ENCODE results near the gene CHD9. TPM values are rescaled to one million over a fixed set of nuclear protein-coding genes. Genes with fewer than 3 reads are reported as not detected.

CHD9 gene
- total RNA-seq, 1 experiment from 2014 or later = 111 TPM

DNA sequence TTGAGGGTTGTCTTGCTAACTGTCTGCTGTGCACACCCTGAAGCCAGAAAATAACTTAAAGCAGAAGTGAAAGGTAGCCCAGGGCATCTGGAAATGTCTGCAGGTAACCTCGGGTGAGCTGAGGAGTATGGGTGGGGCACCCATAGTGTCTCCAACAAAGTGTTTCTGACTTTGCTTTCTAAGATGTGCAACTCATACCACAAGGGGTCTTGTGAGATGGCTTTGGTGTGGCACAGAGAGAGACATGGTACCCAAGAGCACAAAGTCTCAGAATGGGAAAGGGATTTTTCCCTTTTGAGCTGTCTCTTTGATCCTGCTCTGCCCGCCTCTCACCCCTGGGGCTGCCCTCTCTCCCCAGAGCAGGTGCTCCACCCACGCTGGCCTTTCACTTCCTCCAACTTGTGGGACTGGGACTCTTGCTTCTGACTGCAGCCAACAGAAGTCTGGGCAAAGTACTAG lies 6.9 kb downstream of the CHD9 start:
- Histone ChIP-seq H3K4me2 (ENCODE audit: low read depth, low read length, poor library complexity, severe bottlenecking) (peak overlapping the region; percentile 81), H3K79me2 (ENCODE audit: low read length) (peaks cover 96% of the 10 kb centered on the region), H3K4me3 (ENCODE audit: low read length) (peak overlapping the region; percentile 59), H2AFZ (ENCODE audit: low read length) (no peak overlapping the region; the same call in 1 of the 2 replicates), H4K20me1 (ENCODE audit: insufficient read depth, low read depth, low read length) (no peaks in the 10 kb centered on the region), H3K36me3 (ENCODE audit: insufficient read depth, low read length) (no peaks in the 10 kb centered on the region), H3K4me1 (ENCODE audit: low read length) (peaks cover 52% of the 10 kb centered on the region), H3K27me3 (ENCODE audit: low read length) (no peaks in the 10 kb centered on the region), H3K27ac (ENCODE audit: low read length) (peak overlapping the region; percentile 89), H3K9ac (ENCODE audit: low read length) (peak overlapping the region; percentile 58), H3K9me3 (ENCODE audit: low read length) (no peaks in the 10 kb centered on the region), H3K9me2 (replicated peaks; ENCODE audit: insufficient read depth, low read length) (no peaks in the 10 kb centered on the region)
- DNase-seq = peak; percentile 82

- Histone ChIP-seq H3K4me1 (ENCODE audit: low read length) (peaks cover 49% of the 10 kb centered on the region), H3K9me3 (ENCODE audit: low read length) (no peaks in the 10 kb centered on the region), H3K4me2 (ENCODE audit: low read depth, low read length, poor library complexity, severe bottlenecking) (peak overlapping the region; percentile 44), H3K9me2 (replicated peaks; ENCODE audit: insufficient read depth, low read length) (no peaks in the 10 kb centered on the region), H3K27me3 (ENCODE audit: low read length) (no peaks in the 10 kb centered on the region), H3K4me3 (ENCODE audit: low read length) (no peak overlapping the region), H3K27ac (ENCODE audit: low read length) (peak overlapping the region; percentile 66), H3K9ac (ENCODE audit: low read length) (peak overlapping the region; percentile 34; the same call in 1 of the 2 replicates), H3K79me2 (ENCODE audit: low read length) (peaks cover 95% of the 10 kb centered on the region), H2AFZ (ENCODE audit: low read length) (no peak overlapping the region), H4K20me1 (ENCODE audit: insufficient read depth, low read depth, low read length) (no peaks in the 10 kb centered on the region), H3K36me3 (ENCODE audit: insufficient read depth, low read length) (0 out of 2 replicates have a peak, but pooled peaks cover 8% of the 10 kb centered on the region)
- DNase-seq = peak; percentile 40
Observed at GRCh38 chr16:53064081-53064578, 9.3 kb downstream of the CHD9 start.

GRCh38 chr16:53065461-53066061 lies 10.8 kb downstream of the CHD9 start:
- Histone ChIP-seq H2AFZ (ENCODE audit: low read length) (no peak overlapping the region), H3K9me2 (replicated peaks; ENCODE audit: insufficient read depth, low read length) (no peaks in the 10 kb centered on the region), H3K4me3 (ENCODE audit: low read length) (no peak overlapping the region), H3K4me2 (ENCODE audit: low read depth, low read length, poor library complexity, severe bottlenecking) (no peak overlapping the region), H3K9ac (ENCODE audit: low read length) (no peak overlapping the region), H3K27me3 (ENCODE audit: low read length) (no peaks in the 10 kb centered on the region), H4K20me1 (ENCODE audit: insufficient read depth, low read depth, low read length) (no peaks in the 10 kb centered on the region), H3K4me1 (ENCODE audit: low read length) (peaks cover 50% of the 10 kb centered on the region), H3K79me2 (ENCODE audit: low read length) (peaks cover 95% of the 10 kb centered on the region), H3K27ac (ENCODE audit: low read length) (peak overlapping the region; percentile 66; the same call in 1 of the 2 replicates), H3K36me3 (ENCODE audit: insufficient read depth, low read length) (0 out of 2 replicates have a peak, but pooled peaks cover 8% of the 10 kb centered on the region), H3K9me3 (ENCODE audit: low read length) (no peaks in the 10 kb centered on the region)
- no peak for DNase-seq

DNA sequence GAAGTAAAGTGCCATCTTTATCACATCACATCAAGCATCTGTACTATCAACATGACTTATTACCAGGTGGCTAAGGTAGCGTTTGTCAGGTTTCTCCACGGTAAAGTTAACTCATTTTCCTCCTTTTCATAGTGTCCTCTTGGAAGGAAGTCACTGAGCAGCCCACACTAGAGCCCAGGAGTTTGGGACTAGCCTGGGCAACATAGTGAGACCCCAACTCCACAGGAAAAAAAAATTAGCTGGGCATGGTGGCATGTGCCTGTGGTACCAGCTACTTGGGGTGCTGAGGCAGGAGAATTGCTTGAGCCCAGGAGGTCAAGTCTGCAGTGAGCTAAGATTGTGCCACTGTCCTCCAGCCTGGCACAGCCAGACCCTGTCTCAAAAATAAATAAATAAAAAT lies 12.9 kb downstream of the CHD9 start:
- H3K9me2 ChIP-seq (replicated peaks; ENCODE audit: insufficient read depth, low read length) = no peaks in the 10 kb centered on the region
- H3K4me2 ChIP-seq (ENCODE audit: low read depth, low read length, poor library complexity, severe bottlenecking) = no peak overlapping the region
- H4K20me1 ChIP-seq (ENCODE audit: insufficient read depth, low read depth, low read length) = no peaks in the 10 kb centered on the region
- peaks cover 45% of the 10 kb centered on the region for H3K4me1 ChIP-seq (ENCODE audit: low read length)
- peaks cover 95% of the 10 kb centered on the region for H3K79me2 ChIP-seq (ENCODE audit: low read length)
- H2AFZ ChIP-seq (ENCODE audit: low read length) = no peak overlapping the region
- 0 out of 2 replicates have a peak, but pooled peaks cover 8% of the 10 kb centered on the region for H3K36me3 ChIP-seq (ENCODE audit: insufficient read depth, low read length)
- DNase-seq = no peak
- H3K27ac ChIP-seq (ENCODE audit: low read length) = 0 out of 2 replicates have a peak overlapping the region, but pooled peaks have one; percentile 15
- H3K9ac ChIP-seq (ENCODE audit: low read length) = no peak overlapping the region
- H3K9me3 ChIP-seq (ENCODE audit: low read length) = no peaks in the 10 kb centered on the region
- no peak overlapping the region for H3K4me3 ChIP-seq (ENCODE audit: low read length)
- no peaks in the 10 kb centered on the region for H3K27me3 ChIP-seq (ENCODE audit: low read length)

GRCh38 chr16:53068423-53068833 lies 13.6 kb downstream of the CHD9 start:
- Histone ChIP-seq H3K79me2 (ENCODE audit: low read length) (peaks cover 97% of the 10 kb centered on the region), H3K9ac (ENCODE audit: low read length) (no peak overlapping the region), H4K20me1 (ENCODE audit: insufficient read depth, low read depth, low read length) (no peaks in the 10 kb centered on the region), H3K36me3 (ENCODE audit: insufficient read depth, low read length) (peaks cover 14% of the 10 kb centered on the region; the same call in 1 of the 2 replicates), H2AFZ (ENCODE audit: low read length) (no peak overlapping the region), H3K9me2 (replicated peaks; ENCODE audit: insufficient read depth, low read length) (no peaks in the 10 kb centered on the region), H3K4me2 (ENCODE audit: low read depth, low read length, poor library complexity, severe bottlenecking) (no peak overlapping the region), H3K4me3 (ENCODE audit: low read length) (no peak overlapping the region), H3K4me1 (ENCODE audit: low read length) (peaks cover 41% of the 10 kb centered on the region), H3K9me3 (ENCODE audit: low read length) (no peaks in the 10 kb centered on the region), H3K27ac (ENCODE audit: low read length) (0 out of 2 replicates have a peak overlapping the region, but pooled peaks have one; percentile 15), H3K27me3 (ENCODE audit: low read length) (no peaks in the 10 kb centered on the region)
- no peak for DNase-seq

DNA sequence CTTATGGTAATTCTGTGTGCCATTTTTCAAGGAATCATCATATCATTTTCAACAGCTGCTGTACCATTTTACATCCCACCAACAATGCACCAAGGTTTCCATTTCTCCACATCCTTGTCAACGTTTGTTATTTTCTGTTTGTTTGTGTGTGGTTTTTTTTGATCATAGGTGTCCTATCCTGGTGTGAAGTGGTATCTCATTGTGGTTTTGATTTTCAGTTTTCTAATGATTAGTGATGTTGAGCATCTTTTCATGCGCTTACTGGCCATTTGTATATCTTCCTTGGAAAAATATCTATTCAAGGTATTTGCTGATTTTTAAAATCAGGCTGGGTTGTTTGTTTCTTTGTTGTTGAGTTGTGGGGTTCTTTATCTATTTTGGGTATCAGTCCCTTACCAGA lies 15.0 kb downstream of the CHD9 start:
- Histone ChIP-seq H3K4me2 (ENCODE audit: low read depth, low read length, poor library complexity, severe bottlenecking) (no peak overlapping the region), H3K9me3 (ENCODE audit: low read length) (no peaks in the 10 kb centered on the region), H3K9ac (ENCODE audit: low read length) (no peak overlapping the region), H3K4me1 (ENCODE audit: low read length) (peaks cover 31% of the 10 kb centered on the region), H3K36me3 (ENCODE audit: insufficient read depth, low read length) (peaks cover 16% of the 10 kb centered on the region; the same call in 1 of the 2 replicates), H4K20me1 (ENCODE audit: insufficient read depth, low read depth, low read length) (no peaks in the 10 kb centered on the region), H3K27ac (ENCODE audit: low read length) (no peak overlapping the region), H2AFZ (ENCODE audit: low read length) (no peak overlapping the region), H3K79me2 (ENCODE audit: low read length) (peaks cover 98% of the 10 kb centered on the region), H3K4me3 (ENCODE audit: low read length) (no peak overlapping the region), H3K27me3 (ENCODE audit: low read length) (no peaks in the 10 kb centered on the region), H3K9me2 (replicated peaks; ENCODE audit: insufficient read depth, low read length) (no peaks in the 10 kb centered on the region)
- DNase-seq = no peak

DNA sequence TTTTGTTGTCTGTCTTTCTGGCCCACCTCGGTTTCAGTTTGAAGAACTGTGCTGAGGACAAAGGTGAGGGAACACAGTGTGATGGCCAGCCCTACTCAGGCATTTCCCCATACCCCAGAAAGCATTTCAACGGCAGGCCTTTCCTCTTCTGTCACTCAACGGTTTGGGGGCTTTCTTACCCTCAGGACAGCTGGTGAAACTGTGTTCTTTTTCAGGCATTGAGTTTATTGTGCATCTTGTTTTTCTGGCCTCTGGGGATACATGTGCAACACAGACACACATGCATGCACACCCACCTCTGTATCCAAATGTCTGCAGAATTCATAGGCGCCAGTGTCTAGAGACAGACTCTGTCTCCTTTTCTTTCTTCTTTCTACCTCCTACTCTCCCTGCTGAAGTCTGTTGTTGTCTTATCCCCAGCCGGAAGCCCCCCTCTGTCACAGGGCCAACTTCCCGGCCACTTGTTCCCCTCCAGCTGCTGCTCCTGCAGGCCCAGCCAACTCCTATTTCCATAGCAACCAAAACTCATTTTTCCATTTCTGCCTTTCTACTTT lies 17.0 kb downstream of the CHD9 start:
- Histone ChIP-seq H3K4me3 (ENCODE audit: low read length) (no peak overlapping the region), H3K27me3 (ENCODE audit: low read length) (no peaks in the 10 kb centered on the region), H3K4me2 (ENCODE audit: low read depth, low read length, poor library complexity, severe bottlenecking) (peak overlapping the region; percentile 32), H3K27ac (ENCODE audit: low read length) (peak overlapping the region; percentile 4; the same call in 1 of the 2 replicates), H3K79me2 (ENCODE audit: low read length) (peaks cover 94% of the 10 kb centered on the region), H2AFZ (ENCODE audit: low read length) (no peak overlapping the region), H3K9ac (ENCODE audit: low read length) (peak overlapping the region; percentile 39; the same call in 1 of the 2 replicates), H4K20me1 (ENCODE audit: insufficient read depth, low read depth, low read length) (no peaks in the 10 kb centered on the region), H3K9me2 (replicated peaks; ENCODE audit: insufficient read depth, low read length) (no peaks in the 10 kb centered on the region), H3K4me1 (ENCODE audit: low read length) (peaks cover 26% of the 10 kb centered on the region), H3K36me3 (ENCODE audit: insufficient read depth, low read length) (peaks cover 16% of the 10 kb centered on the region; the same call in 1 of the 2 replicates), H3K9me3 (ENCODE audit: low read length) (no peaks in the 10 kb centered on the region)
- DNase-seq = no peak

GRCh38 chr16:53073022-53073421 lies 18.2 kb downstream of the CHD9 start:
- no peaks in the 10 kb centered on the region for H4K20me1 ChIP-seq (ENCODE audit: insufficient read depth, low read depth, low read length)
- H3K4me2 ChIP-seq (ENCODE audit: low read depth, low read length, poor library complexity, severe bottlenecking) = no peak overlapping the region
- no peaks in the 10 kb centered on the region for H3K9me3 ChIP-seq (ENCODE audit: low read length)
- H3K27me3 ChIP-seq (ENCODE audit: low read length) = no peaks in the 10 kb centered on the region
- H3K36me3 ChIP-seq (ENCODE audit: insufficient read depth, low read length) = peaks cover 15% of the 10 kb centered on the region; the same call in 1 of the 2 replicates
- no peak overlapping the region for H3K9ac ChIP-seq (ENCODE audit: low read length)
- H3K27ac ChIP-seq (ENCODE audit: low read length) = no peak overlapping the region
- H3K4me3 ChIP-seq (ENCODE audit: low read length) = no peak overlapping the region
- DNase-seq = no peak
- no peaks in the 10 kb centered on the region for H3K9me2 ChIP-seq (replicated peaks; ENCODE audit: insufficient read depth, low read length)
- H2AFZ ChIP-seq (ENCODE audit: low read length) = no peak overlapping the region
- peaks cover 25% of the 10 kb centered on the region for H3K4me1 ChIP-seq (ENCODE audit: low read length)
- peaks cover 89% of the 10 kb centered on the region for H3K79me2 ChIP-seq (ENCODE audit: low read length)

Data from Karpas-422 (cell line).